Esophagus squamous epithelium (tissue), 4 donors: ENCODE measurements around the gene HFE.

Experiments
- POLR2A ChIP-seq, 4 donors: fragments of 450-650 bp; IDR thresholded peaks; one replicate each; pipeline ENCODE4 v1.6.1; 2017; ENCODE audit warnings: antibody characterized with exemption in 4 of 4, mild to moderate bottlenecking in 4 of 4, moderate library complexity in 3 of 4
- TF ChIP-seq, protein P1 (sequence below), 6 experiments: fragments of 450-650 bp in 4 of 6; fragments of 200-600 bp in 2 of 6; sonication (generic) in 2 of 6; IDR thresholded peaks; one replicate each; pipeline ENCODE4 v1.5.1; 2016 to 2019; ENCODE audit warnings: antibody characterized with exemption in 6 of 6, mild to moderate bottlenecking in 4 of 6, moderate library complexity in 4 of 6

DNA sequence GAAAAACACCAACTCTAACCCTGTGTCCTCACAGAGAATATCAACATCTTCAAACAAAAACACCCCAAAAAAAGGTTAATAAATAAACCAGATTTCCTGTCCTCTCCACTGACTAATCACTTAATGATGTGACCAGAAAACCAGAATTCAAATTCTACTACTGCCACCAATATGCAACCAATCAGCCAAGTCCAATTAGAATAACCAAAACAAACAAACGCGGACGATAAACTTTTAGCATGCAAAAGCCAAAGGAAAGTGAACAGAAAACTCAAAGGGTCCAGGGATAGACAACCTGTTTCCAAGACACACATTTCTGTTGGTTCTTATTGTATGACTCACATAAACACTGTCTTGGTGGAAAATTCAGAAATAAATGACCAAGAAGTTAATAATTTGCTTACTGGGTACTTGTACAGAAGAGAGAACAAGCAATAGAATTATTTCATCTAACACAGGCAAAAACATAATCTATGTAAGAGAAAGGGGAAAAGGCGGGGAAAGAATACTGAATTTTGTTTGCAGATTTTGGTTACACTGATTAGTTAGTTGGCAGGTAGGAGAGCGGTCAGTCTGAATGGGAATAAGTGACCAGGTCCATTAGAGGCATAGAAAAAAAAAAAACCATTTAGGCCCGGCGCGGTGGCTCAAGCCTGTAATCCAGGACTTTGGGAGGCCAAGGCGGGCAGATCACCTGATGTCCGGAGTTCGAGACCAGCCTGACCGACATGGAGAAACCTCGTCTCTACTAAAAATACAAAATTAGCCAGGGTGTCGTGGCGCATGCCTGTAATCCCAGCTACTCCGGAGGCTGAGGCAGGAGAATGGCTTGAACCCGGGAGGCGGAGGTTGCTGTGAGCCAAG, 34.1 kb downstream of the HFE start:
- TF ChIP-seq, protein P1, sequence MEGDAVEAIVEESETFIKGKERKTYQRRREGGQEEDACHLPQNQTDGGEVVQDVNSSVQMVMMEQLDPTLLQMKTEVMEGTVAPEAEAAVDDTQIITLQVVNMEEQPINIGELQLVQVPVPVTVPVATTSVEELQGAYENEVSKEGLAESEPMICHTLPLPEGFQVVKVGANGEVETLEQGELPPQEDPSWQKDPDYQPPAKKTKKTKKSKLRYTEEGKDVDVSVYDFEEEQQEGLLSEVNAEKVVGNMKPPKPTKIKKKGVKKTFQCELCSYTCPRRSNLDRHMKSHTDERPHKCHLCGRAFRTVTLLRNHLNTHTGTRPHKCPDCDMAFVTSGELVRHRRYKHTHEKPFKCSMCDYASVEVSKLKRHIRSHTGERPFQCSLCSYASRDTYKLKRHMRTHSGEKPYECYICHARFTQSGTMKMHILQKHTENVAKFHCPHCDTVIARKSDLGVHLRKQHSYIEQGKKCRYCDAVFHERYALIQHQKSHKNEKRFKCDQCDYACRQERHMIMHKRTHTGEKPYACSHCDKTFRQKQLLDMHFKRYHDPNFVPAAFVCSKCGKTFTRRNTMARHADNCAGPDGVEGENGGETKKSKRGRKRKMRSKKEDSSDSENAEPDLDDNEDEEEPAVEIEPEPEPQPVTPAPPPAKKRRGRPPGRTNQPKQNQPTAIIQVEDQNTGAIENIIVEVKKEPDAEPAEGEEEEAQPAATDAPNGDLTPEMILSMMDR (IDR thresholded peaks at IDR 0.05): no peak
- no peak for TF ChIP-seq POLR2A (IDR thresholded peaks at IDR 0.05)
